Osteoblast (primary cell): ENCODE measurements around the gene ZFYVE27. TPM values are rescaled to one million over a fixed set of nuclear protein-coding genes. Genes with fewer than 3 reads are reported as not detected.

Source experiments
- DNase-seq: peaks from one replicate; pipeline ENCODE4 v3.0.0; 2011; ENCODE audit warnings: low spot score, mixed read lengths; ENCODE audit not compliant: insufficient read length; ENCODE audit errors: missing footprints
- H2AFZ ChIP-seq: 2 replicates; pipeline ENCODE4 v1.6.0; 2011; ENCODE audit warnings: mild to moderate bottlenecking, low read length
- H3K27ac ChIP-seq: 2 replicates; pipeline ENCODE4 v1.5.1; 2011; ENCODE audit warnings: mild to moderate bottlenecking, low read depth, low read length, moderate library complexity
- H3K27me3 ChIP-seq: 2 replicates; pipeline ENCODE4 v1.6.0; 2012; ENCODE audit warnings: mild to moderate bottlenecking, control low read depth, inconsistent platforms, low read length, moderate library complexity; ENCODE audit not compliant: insufficient read depth
- H3K36me3 ChIP-seq: 2 replicates; pipeline ENCODE4 v1.5.1; 2011; ENCODE audit warnings: mild to moderate bottlenecking, low read length, control low read depth, moderate library complexity; ENCODE audit not compliant: insufficient read depth
- H3K4me1 ChIP-seq: 2 replicates; pipeline ENCODE4 v1.5.1; 2011; ENCODE audit warnings: mild to moderate bottlenecking, low read length, control low read depth, moderate library complexity; ENCODE audit not compliant: insufficient read depth
- H3K4me2 ChIP-seq: 2 replicates; pipeline ENCODE4 v1.6.0; 2011; ENCODE audit warnings: mild to moderate bottlenecking, low read length; ENCODE audit not compliant: insufficient read depth
- H3K4me3 ChIP-seq: fragments of 200-600 bp; sonication (generic); 3 replicates; pipeline ENCODE4 v1.5.1; 2012; ENCODE audit warnings: mild to moderate bottlenecking, low read length, inconsistent platforms; ENCODE audit not compliant: insufficient read depth
- H3K79me2 ChIP-seq: 2 replicates; pipeline ENCODE4 v1.6.0; 2012; ENCODE audit warnings: mild to moderate bottlenecking, low read length, control low read depth, inconsistent platforms; ENCODE audit not compliant: insufficient read depth
- H3K9me3 ChIP-seq: 2 replicates; pipeline ENCODE4 v1.5.1; 2011; ENCODE audit warnings: low read depth, low read length, control low read depth
- H4K20me1 ChIP-seq: 2 replicates; pipeline ENCODE4 v1.6.0; 2012; ENCODE audit warnings: mild to moderate bottlenecking, low read length, control low read depth; ENCODE audit not compliant: insufficient read depth
- CTCF ChIP-seq: IDR thresholded peaks from 2 replicates; pipeline ENCODE4 v1.5.1; 2011; ENCODE audit warnings: mild to moderate bottlenecking, low read depth, low read length, moderate library complexity; ENCODE audit errors: extremely low read depth
- total RNA-seq: library from RNA; depleted of rRNA; stranded (reverse); fragments of >200 nt; gene quantifications from 2 replicates; pipeline ENCODE4 v1.2.3, GENCODE V29; 2012

The ZFYVE27 gene
- total RNA-seq, 1 donor, result 19.9 TPM

DNA sequence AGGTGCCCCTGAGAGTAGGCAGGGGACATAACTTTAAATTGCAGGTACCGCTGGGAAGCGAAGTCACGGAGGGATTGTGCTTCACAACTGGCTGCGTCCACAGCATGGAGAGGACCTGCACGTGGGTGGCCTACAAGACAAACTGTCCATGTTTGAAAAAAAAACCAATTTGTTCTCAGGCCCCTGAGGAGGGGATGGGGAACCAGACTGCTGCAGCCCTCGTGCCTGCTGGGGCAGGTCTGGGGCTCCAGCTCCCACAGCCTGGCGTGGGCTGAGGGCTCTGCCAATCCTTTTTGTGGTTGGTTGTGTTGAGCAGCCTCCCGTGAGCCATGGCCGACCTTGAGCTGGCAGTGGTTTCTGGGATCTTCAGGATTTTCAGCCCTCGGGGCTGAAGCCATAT lies 25.1 kb downstream of the ZFYVE27 start:
- Histone ChIP-seq H3K4me3 (no peak overlapping the region), H3K4me2 (no peak overlapping the region), H3K79me2 (no peaks in the 10 kb centered on the region), H3K4me1 (no peaks in the 10 kb centered on the region), H3K36me3 (peaks cover 32% of the 10 kb centered on the region), H3K27ac (no peak overlapping the region), H4K20me1 (peaks cover 16% of the 10 kb centered on the region), H2AFZ (no peak overlapping the region), H3K27me3 (no peaks in the 10 kb centered on the region), H3K9me3 (no peaks in the 10 kb centered on the region)
- DNase-seq, result peak; percentile 73
- TF ChIP-seq CTCF, result no peak

GRCh38 chr10:97762816-97763215 lies 25.9 kb downstream of the ZFYVE27 start:
- DNase-seq, result peak; percentile 90
- Histone ChIP-seq H3K4me2 (no peak overlapping the region), H3K27ac (no peak overlapping the region)

DNA sequence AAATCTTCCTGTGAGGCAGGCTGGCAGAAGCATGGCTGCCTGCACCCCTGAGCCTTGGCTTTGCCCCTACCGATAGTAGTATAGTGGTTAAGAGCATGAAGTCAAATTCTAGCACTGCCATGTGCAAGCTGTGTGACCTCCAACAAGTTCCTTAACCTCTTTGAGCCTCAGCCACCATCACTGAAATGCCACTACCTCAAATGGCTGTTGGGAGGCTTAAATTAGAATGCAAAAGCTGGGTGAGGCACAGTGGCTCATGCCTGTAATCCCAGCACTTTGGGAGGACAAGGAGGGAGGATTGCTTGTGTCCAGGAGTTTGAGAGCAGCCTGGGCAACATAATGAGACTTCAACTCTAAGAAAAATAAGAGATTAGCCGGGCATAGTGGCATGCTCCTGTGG lies 26.5 kb downstream of the ZFYVE27 start:
- no peak for DNase-seq
- Histone ChIP-seq H4K20me1 (peaks cover 16% of the 10 kb centered on the region), H3K79me2 (no peaks in the 10 kb centered on the region), H3K4me3 (no peak overlapping the region), H2AFZ (no peak overlapping the region), H3K9me3 (no peaks in the 10 kb centered on the region), H3K4me1 (no peaks in the 10 kb centered on the region), H3K27ac (no peak overlapping the region), H3K4me2 (no peak overlapping the region), H3K27me3 (no peaks in the 10 kb centered on the region), H3K36me3 (peaks cover 24% of the 10 kb centered on the region)
- TF ChIP-seq CTCF, result no peak

More at GRCh38 chr10:97762816-97763215, 25.9 kb downstream of the ZFYVE27 start:
- Histone ChIP-seq H3K27me3 (no peaks in the 10 kb centered on the region), H2AFZ (no peak overlapping the region), H3K4me1 (no peaks in the 10 kb centered on the region), H3K4me3 (no peak overlapping the region), H3K36me3 (peaks cover 24% of the 10 kb centered on the region), H3K79me2 (no peaks in the 10 kb centered on the region), H4K20me1 (peaks cover 16% of the 10 kb centered on the region), H3K9me3 (no peaks in the 10 kb centered on the region)
- TF ChIP-seq CTCF, result no peak

- H3K79me2 ChIP-seq, result no peaks in the 10 kb centered on the region
- H3K9me3 ChIP-seq, result no peaks in the 10 kb centered on the region
- no peak for TF ChIP-seq CTCF
- H3K4me2 ChIP-seq, result no peak overlapping the region
- no peak overlapping the region for H2AFZ ChIP-seq
- H3K36me3 ChIP-seq, result peaks cover 22% of the 10 kb centered on the region
- H4K20me1 ChIP-seq, result peaks cover 16% of the 10 kb centered on the region
- no peaks in the 10 kb centered on the region for H3K4me1 ChIP-seq
- no peaks in the 10 kb centered on the region for H3K27me3 ChIP-seq
- H3K27ac ChIP-seq, result no peak overlapping the region
- no peak overlapping the region for H3K4me3 ChIP-seq
- DNase-seq, result peak; percentile 63
These were observed 27.0 kb downstream of the ZFYVE27 start for GRCh38 chr10:97763947-97764346.
